Measurements from ENCODE around the gene REG3A.

REG3A gene

GRCh38 chr2:79159653-79160052 lies at the start of gene REG3A:
TSS of gene REG3A (minus strand) at chr2:79159753. CDS start at chr2:79159405, 348 bp downstream.
- DNase-seq (ENCODE audit: low read depth in 2 of 2): no peak

DNA sequence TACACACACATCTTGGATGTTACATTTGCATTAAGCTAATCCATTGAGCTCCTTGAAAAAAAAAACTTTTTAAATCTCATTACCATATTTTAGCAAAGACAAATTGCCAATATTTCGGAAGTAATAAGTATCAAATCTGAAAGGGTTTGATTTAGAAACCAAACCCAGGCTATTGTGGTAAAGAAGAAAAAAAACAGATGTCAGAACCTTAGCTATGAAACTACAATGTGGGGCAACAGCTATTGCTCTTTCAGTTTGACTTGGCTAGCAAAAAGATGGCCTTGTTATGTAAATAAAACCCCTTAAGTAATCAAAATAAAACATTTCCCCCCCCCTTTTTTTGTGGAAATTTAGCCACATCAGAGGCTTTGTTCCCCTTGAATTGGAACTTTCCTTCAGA lies 41.2 kb upstream of the REG3A start:
- DNase-seq (ENCODE audit: low read depth in 2 of 2): no peak

DNA sequence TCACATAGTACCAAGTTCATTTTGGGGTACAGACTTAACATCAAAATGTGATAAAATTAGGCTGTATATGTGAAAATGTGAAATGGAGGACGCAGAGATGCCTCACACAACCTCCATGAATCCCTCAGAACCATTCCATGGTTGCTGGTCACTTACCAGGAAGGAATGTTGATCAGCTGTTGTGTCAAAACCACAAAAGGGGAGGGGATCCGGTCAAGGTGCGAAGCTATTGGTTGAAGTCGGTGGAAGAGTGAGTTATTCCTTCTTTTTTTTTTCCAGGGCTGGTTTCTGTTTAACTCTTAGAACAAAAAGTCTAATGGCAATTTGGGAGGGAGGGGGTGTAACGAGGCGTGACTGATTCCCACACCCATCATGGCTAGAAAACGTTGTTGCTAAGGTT lies 32.3 kb upstream of the REG3A start:
- no peak for DNase-seq (ENCODE audit: low read depth in 2 of 2)

GRCh38 chr2:79191081-79191480 lies 31.5 kb upstream of the REG3A start:
- no peak for DNase-seq (ENCODE audit: low read depth in 2 of 2)

- DNase-seq (ENCODE audit: low read depth in 2 of 2): no peak
Observed at GRCh38 chr2:79189465-79189864, 29.9 kb upstream of the REG3A start.

DNA sequence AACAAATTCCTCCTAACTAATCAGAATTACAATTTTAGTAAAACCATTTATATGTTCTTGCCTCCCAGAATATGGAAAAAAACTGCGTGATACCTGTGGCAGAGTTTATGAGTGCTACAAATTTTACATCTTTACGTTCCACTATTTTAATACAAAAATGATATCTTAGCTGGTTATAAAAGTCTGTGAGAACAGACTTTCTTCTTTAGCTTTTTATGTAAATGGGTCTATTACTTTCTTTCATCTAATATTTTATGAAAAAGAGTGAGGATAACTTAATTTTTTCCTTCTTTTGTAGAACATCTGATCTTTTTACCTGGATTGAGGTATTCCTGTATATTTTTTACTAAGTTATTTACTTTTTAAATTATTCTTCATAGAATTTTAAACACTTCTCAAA lies 22.1 kb upstream of the REG3A start:
- no peak for DNase-seq (ENCODE audit: low read depth in 2 of 2)

DNA sequence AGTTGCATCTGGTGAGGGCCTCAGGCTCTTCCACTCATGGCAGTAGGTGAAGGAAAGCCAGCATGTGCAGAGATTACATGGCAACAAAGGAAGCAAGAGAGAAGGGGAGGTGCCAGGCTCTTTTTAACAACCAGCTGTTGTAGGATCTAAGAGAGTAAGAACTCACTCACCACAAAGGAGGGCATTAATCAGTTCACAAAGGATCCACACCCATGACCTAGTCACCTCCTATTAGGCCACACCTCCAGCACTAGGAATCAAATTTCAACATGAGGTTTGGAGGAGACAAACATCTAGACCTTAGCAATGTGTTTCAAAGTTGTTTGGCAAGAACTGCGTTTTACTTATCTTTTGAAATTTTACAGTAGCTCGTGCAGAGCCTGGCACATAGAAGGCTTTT lies 20.5 kb upstream of the REG3A start:
- DNase-seq (ENCODE audit: low read depth in 2 of 2): no peak

DNA sequence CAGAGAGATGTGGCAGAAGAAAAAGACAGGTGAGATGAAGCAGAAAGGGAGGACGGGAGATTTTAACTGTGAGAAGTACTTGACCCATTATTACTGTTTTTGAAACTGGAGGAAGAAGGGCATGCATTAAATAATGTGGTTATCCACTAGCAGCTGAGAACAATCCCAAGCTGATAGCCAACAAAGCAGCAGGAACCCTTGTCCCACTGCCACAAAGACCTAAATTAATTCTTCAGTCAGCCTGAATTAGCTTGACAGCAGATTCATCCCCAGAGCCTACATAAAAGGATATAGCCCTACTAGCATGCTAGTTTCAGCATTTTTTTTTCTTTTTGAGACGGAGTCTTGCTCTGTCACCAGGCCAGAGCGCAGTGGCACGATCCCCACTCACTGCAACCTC lies 19.5 kb upstream of the REG3A start:
- no peak for DNase-seq (ENCODE audit: low read depth in 2 of 2)

GRCh38 chr2:79178076-79178674 lies 18.6 kb upstream of the REG3A start:
- DNase-seq (ENCODE audit: low read depth in 2 of 2): no peak

DNA sequence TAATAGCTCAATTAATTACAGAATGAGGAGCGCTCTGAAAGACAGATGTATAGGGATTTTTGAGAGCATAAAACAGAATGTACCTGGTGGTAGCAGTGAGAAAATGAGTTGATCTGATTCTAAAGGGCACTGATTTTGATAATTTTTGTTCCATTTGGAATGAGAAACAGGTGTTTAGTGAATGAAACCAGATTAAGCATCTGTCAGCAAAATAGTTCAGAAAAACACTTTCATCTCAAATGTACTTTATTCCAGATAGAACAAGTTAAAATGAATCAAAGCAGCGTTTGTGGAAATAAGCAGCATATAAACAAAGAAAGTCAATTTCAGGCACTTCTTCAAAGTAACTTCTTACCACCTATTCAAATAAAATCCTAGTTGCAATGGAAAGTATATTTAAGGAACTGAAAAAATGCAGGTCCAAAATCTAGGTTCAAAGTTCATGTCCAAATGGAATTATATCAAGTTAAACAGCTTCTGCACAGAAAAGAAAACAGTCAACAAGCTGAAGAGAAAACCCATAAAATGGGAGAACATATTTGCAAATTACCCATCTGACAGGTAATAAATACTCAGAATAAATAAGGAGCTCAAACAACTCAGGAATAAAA lies 11.9 kb upstream of the REG3A start:
- DNase-seq (ENCODE audit: low read depth in 2 of 2): no peak

- no peak for DNase-seq (ENCODE audit: low read depth in 2 of 2)
Observed at GRCh38 chr2:79162801-79163200, 3.2 kb upstream of the REG3A start.

DNA sequence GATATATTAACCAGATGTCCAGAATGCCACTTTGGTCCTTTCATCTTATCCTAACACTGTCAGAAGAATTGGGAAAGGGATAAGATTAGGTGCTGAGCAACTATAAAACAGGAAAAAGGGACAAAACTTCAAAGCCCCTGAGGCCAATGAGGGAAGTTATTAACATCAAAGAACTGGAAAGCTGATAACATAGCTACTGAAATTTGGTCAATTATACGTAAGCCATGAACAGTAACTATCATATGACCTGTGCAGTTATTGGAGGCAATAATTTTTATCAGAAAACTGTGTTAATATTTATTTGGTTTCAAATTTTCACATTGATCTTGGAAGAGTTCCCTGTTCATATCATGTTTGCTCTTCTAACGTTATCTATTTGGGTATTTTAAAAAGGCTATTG lies 2.6 kb upstream of the REG3A start:
- no peak for DNase-seq (ENCODE audit: low read depth in 2 of 2)

DNA sequence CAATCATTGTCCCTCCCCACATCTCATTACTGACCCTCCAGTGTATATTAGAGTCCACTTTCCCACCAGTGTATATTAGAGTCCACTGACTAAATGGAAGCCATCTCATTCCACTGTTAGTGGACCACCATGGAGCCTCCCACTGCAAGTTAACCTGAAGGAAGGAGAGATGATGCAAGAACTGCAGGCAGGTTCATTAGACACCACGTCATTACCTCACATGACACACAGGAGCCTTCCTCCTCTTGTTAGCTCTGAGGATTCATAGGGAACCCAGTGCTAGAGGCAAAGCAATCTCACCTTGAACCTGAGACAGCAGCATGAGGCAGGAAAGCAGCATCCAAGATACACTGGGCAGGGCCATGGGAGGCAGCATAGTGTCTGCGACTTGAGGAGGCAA lies 523 bp downstream of the REG3A start:
- DNase-seq (ENCODE audit: low read depth in 2 of 2): no peak

DNA sequence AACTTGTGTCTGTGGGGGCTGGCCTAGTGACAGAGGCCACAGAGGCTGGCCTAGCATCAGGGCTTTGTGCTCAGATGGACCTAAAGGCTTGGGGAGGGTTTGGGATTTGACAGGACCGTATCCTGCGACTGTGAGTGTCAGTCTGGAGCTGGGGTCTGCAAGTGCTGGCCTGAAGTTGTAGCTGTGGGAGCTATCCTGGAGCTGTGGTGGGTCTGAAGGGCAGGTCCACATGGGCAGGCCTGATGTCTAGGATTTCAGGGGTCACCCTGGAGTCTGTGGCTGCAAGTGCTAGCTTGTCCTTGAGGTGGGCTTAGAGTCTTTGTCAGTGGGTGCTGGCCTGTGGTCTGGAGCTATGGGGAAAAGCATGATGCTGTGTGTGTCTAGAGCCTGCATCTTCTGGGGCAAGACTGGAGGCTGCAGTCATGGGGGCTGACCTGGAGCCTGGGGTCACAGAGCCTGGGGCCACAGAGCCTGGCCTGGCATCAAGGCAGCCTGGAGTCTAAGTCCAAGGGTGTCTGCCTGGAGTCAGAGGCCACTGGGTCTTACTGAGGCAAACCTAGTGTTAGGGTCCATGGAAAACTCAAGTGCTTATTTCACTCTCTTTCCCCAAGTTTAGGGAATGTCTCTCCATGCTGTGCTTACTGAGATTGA lies 3.6 kb downstream of the REG3A start:
- DNase-seq (ENCODE audit: low read depth in 2 of 2): no peak

- no peak for DNase-seq (ENCODE audit: low read depth in 2 of 2)
Observed at GRCh38 chr2:79139423-79139822, 20.1 kb downstream of the REG3A start.

GRCh38 chr2:79138385-79138784 lies 21.2 kb downstream of the REG3A start:
- no peak for DNase-seq (ENCODE audit: low read depth in 2 of 2)

DNA sequence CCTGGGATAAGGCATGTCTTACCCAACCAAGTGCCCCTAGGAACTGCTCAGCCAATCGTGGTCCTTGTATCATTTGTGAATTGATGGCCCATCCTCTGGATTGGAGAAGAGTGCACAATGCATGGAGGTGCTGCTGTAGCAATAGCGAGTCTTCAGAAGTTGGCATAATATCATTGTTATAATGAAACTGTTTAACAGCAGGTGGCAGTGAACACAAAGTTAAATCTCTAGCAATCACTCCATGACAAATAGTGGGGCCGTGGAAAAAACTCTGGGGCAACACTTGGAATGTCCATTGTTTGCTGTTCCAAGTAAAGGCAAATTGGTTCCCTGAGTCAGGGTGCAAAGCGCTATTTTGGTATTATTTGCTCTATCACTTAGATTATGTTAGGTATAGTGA lies 27.9 kb downstream of the REG3A start:
- no peak for DNase-seq (ENCODE audit: low read depth in 2 of 2)

- no peak for DNase-seq (ENCODE audit: low read depth in 2 of 2)
Observed at GRCh38 chr2:79129804-79130203, 29.7 kb downstream of the REG3A start.

- DNase-seq (ENCODE audit: low read depth in 2 of 2): no peak
Observed at GRCh38 chr2:79129260-79129659, 30.3 kb downstream of the REG3A start.

DNA sequence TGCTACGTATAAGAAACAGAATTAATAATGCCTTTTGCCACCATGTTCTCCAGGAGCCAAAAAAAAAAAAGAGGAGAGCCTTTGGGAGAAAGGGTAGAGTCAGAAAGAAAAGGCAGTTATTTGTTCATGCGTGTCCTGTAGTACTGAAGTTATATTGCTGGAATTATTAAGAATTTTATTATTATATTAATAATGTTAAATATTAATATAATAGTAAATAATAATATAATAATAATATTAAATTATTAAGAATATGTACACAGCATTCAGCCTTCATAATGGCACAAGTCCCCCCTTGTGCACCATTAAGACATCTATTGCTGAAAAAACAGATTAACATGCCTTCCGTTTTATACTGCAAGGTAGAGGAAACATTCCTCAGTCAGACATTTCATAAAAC lies 31.1 kb downstream of the REG3A start:
- no peak for DNase-seq (ENCODE audit: low read depth in 2 of 2)

DNA sequence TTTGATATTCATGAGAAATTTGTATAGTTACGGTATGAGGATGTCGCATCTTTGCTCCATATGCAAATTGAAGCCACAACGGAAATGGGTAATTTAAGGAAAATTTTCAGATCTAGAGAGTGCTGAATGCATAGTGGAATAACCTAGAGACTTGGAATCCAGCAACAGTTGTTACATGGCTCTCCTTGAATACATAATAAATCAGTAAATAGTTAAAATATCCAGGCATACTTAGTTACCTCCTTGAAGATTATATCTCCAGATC lies 33.9 kb downstream of the REG3A start:
- DNase-seq (ENCODE audit: low read depth in 2 of 2): no peak

- no peak for DNase-seq (ENCODE audit: low read depth in 2 of 2)
Observed at GRCh38 chr2:79124907-79125720, 34.4 kb downstream of the REG3A start.

DNA sequence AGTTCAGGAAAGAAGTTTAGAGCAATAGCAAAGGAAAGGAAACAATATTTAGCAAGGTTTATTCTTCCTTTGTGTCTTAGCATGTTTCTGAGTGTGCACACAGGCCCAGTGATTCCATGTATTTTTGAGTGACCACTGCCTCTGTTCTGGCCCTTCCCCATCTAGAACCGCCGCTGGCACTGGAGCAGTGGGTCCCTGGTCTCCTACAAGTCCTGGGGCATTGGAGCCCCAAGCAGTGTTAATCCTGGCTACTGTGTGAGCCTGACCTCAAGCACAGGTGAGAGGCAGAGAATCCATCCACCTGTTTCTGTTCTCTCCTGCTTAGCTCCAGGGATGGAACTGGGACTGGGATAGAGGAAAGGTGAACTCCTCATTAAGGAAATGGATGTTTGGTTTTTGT lies 36.9 kb downstream of the REG3A start:
- no peak for DNase-seq (ENCODE audit: low read depth in 2 of 2)
